SIG-M5 (cell line): ENCODE results near the gene SCTR.

ENCODE experiments used
- DNase-seq: peaks from one replicate; lab custom pipeline; 2025; lab: John Stamatoyannopoulos, UW

SCTR gene

GRCh38 chr2:119474371-119475224 lies 49.7 kb downstream of the SCTR start:
- DNase-seq = no peak

GRCh38 chr2:119473621-119474370 lies 50.5 kb downstream of the SCTR start:
- no peak for DNase-seq

GRCh38 chr2:119472749-119473148 lies 51.5 kb downstream of the SCTR start:
- no peak for DNase-seq

GRCh38 chr2:119469661-119470297 lies 54.5 kb downstream of the SCTR start:
- DNase-seq = no peak

- DNase-seq = no peak
These were observed 55.2 kb downstream of the SCTR start for GRCh38 chr2:119469131-119469530.

GRCh38 chr2:119468154-119468955 lies 55.9 kb downstream of the SCTR start:
- no peak for DNase-seq

GRCh38 chr2:119466373-119466772 lies 57.9 kb downstream of the SCTR start:
- no peak for DNase-seq

GRCh38 chr2:119465687-119466086 lies 58.6 kb downstream of the SCTR start:
- no peak for DNase-seq

- no peak for DNase-seq
These were observed 59.3 kb downstream of the SCTR start for GRCh38 chr2:119464981-119465380.

- DNase-seq = no peak
These were observed 60.3 kb downstream of the SCTR start for GRCh38 chr2:119463990-119464389.

GRCh38 chr2:119463136-119463535 lies 61.1 kb downstream of the SCTR start:
- no peak for DNase-seq

- DNase-seq = no peak
These were observed 61.7 kb downstream of the SCTR start for GRCh38 chr2:119462574-119462973.

- no peak for DNase-seq
These were observed 62.5 kb downstream of the SCTR start for GRCh38 chr2:119461811-119462210.

GRCh38 chr2:119460076-119460475 lies 64.2 kb downstream of the SCTR start:
- DNase-seq = no peak

GRCh38 chr2:119455066-119455718 lies 69.1 kb downstream of the SCTR start:
- DNase-seq = no peak

GRCh38 chr2:119453972-119454593 lies 70.2 kb downstream of the SCTR start:
- no peak for DNase-seq

GRCh38 chr2:119451336-119452050 lies 72.8 kb downstream of the SCTR start:
- no peak for DNase-seq

GRCh38 chr2:119449521-119449920 lies 74.8 kb downstream of the SCTR start:
- DNase-seq = no peak

GRCh38 chr2:119448427-119449141 lies 75.7 kb downstream of the SCTR start:
- DNase-seq = no peak

- DNase-seq = no peak
These were observed 78.2 kb downstream of the SCTR start for GRCh38 chr2:119446037-119446436.
